Endothelial cell (in vitro differentiated cells): Measurements from ENCODE around the gene PDCD11. TPM values are rescaled to one million over a fixed set of nuclear protein-coding genes. Genes with fewer than 3 reads are reported as not detected.
"Not testable (repeated sequence)": the region's sequence is repeated elsewhere in the genome, so short reads cannot be mapped to it uniquely, and the experiment has no call there.

Experiments
- DNase-seq: peaks from one replicate; pipeline ENCODE4 v3.0.0; 2021; ENCODE audit warnings: low spot score
- H3K27ac Mint-ChIP-seq: one replicate; pipeline ENCODE4 v1.8.0; 2021; ENCODE audit warnings: mixed read lengths, inconsistent platforms; ENCODE audit not compliant: unreplicated experiment
- H3K27me3 Mint-ChIP-seq: one replicate; pipeline ENCODE4 v1.8.0; 2021; ENCODE audit warnings: mild to moderate bottlenecking, moderate library complexity, mixed read lengths, inconsistent platforms; ENCODE audit not compliant: unreplicated experiment
- H3K36me3 Mint-ChIP-seq: one replicate; pipeline ENCODE4 v1.8.0; 2021; ENCODE audit warnings: mild to moderate bottlenecking, low read depth, mixed read lengths, inconsistent platforms; ENCODE audit not compliant: unreplicated experiment
- H3K4me1 Mint-ChIP-seq: one replicate; pipeline ENCODE4 v1.8.0; 2021; ENCODE audit warnings: mild to moderate bottlenecking, mixed read lengths, inconsistent platforms; ENCODE audit not compliant: unreplicated experiment
- H3K4me3 Mint-ChIP-seq: one replicate; pipeline ENCODE4 v1.8.0; 2021; ENCODE audit warnings: mild to moderate bottlenecking, mixed read lengths, inconsistent platforms; ENCODE audit not compliant: unreplicated experiment
- H3K9me3 Mint-ChIP-seq: one replicate; pipeline ENCODE4 v1.8.0; 2021; ENCODE audit warnings: mixed read lengths, inconsistent platforms; ENCODE audit not compliant: unreplicated experiment
- CTCF ChIP-seq: fragments of 200-600 bp; sonication (generic); IDR thresholded peaks from one replicate; pipeline ENCODE4 v1.5.0; 2021; ENCODE audit warnings: antibody characterized with exemption; ENCODE audit not compliant: unreplicated experiment
- total RNA-seq: library from RNA; stranded (reverse); fragmentation: NEBNext Ultra II Directional; extraction: Animal tissue kit (Norgen Biotek cat#: 25700); gene quantifications from one replicate; pipeline ENCODE4 v1.2.1, GENCODE V29; 2021; ENCODE audit not compliant: unreplicated experiment

PDCD11 gene
- total RNA-seq, 1 donor from 2014 or later = 43.7 TPM

GRCh38 chr10:103397191-103397825 is 882 bp downstream of the PDCD11 start:
- DNase-seq = no peak
- Mint-ChIP-seq H3K4me1 (peaks cover 32% of the 10 kb centered on the region), H3K9me3 (no peaks in the 10 kb centered on the region), H3K4me3 (peak overlapping the region; percentile 98), H3K36me3 (peaks cover 19% of the 10 kb centered on the region), H3K27ac (peak overlapping the region; percentile 87), H3K27me3 (peaks cover 5% of the 10 kb centered on the region)
- no peak for TF ChIP-seq CTCF

- peaks cover 49% of the 10 kb centered on the region for H3K36me3 Mint-ChIP-seq
- no peak for DNase-seq
- no peak overlapping the region for H3K27ac Mint-ChIP-seq
- TF ChIP-seq CTCF = no peak
- no peaks in the 10 kb centered on the region for H3K4me1 Mint-ChIP-seq
- no peaks in the 10 kb centered on the region for H3K9me3 Mint-ChIP-seq
- H3K27me3 Mint-ChIP-seq = no peaks in the 10 kb centered on the region
- peak overlapping the region; percentile 56 for H3K4me3 Mint-ChIP-seq
Measured at GRCh38 chr10:103413564-103413963, 17.1 kb downstream of the PDCD11 start.

GRCh38 chr10:103415581-103415980 is 19.2 kb downstream of the PDCD11 start:
- Mint-ChIP-seq H3K4me1 (no peaks in the 10 kb centered on the region), H3K27me3 (no peaks in the 10 kb centered on the region), H3K36me3 (peaks cover 47% of the 10 kb centered on the region), H3K9me3 (no peaks in the 10 kb centered on the region), H3K4me3 (no peak overlapping the region), H3K27ac (no peak overlapping the region)
- DNase-seq = no peak
- TF ChIP-seq CTCF = no peak

GRCh38 chr10:103416436-103417147 is 20.2 kb downstream of the PDCD11 start:
- peaks cover 52% of the 10 kb centered on the region for H3K36me3 Mint-ChIP-seq
- H3K4me3 Mint-ChIP-seq = no peak overlapping the region
- no peaks in the 10 kb centered on the region for H3K4me1 Mint-ChIP-seq
- peak; percentile 52 for TF ChIP-seq CTCF
- no peak overlapping the region for H3K27ac Mint-ChIP-seq
- H3K27me3 Mint-ChIP-seq = no peaks in the 10 kb centered on the region
- no peaks in the 10 kb centered on the region for H3K9me3 Mint-ChIP-seq
- peak; percentile 56 for DNase-seq

- not testable (repeated sequence) for DNase-seq, H3K9me3 Mint-ChIP-seq, H3K4me3 Mint-ChIP-seq, H3K27me3 Mint-ChIP-seq, H3K27ac Mint-ChIP-seq, H3K4me1 Mint-ChIP-seq
- H3K36me3 Mint-ChIP-seq = peaks cover 54% of the 10 kb centered on the region
Measured at GRCh38 chr10:103417148-103417469, 20.7 kb downstream of the PDCD11 start.
